Measurements from ENCODE around the gene FRK. TPM values are rescaled to one million over a fixed set of nuclear protein-coding genes. Genes with fewer than 3 reads are reported as not detected.

FRK gene
- total RNA-seq, 1 donor from 2014 or later = 0.11 TPM

DNA sequence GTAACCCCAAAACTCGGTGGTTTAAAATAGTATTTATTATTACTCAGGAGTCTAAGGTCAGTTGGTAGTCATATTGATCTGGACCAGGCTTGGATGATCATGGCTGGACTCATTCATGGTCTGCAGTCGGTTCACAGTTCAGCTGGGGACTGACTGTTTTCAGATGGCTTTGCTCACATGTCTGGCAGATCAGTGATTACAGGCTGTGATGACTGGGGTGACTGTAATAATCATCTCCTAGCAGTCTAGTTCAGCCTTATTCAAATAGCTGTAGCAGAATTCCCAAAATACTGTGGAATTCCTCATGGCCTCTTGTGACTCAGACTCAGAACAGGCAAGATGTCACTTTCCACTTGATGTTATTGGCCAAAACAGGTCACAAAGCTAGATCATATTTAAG is 23.6 kb upstream of the FRK start:
- no peaks in the 10 kb centered on the region for H4K20me1 ChIP-seq (ENCODE audit: low read depth)
- no peaks in the 10 kb centered on the region for H3K4me1 ChIP-seq
- TF ChIP-seq, protein P1, sequence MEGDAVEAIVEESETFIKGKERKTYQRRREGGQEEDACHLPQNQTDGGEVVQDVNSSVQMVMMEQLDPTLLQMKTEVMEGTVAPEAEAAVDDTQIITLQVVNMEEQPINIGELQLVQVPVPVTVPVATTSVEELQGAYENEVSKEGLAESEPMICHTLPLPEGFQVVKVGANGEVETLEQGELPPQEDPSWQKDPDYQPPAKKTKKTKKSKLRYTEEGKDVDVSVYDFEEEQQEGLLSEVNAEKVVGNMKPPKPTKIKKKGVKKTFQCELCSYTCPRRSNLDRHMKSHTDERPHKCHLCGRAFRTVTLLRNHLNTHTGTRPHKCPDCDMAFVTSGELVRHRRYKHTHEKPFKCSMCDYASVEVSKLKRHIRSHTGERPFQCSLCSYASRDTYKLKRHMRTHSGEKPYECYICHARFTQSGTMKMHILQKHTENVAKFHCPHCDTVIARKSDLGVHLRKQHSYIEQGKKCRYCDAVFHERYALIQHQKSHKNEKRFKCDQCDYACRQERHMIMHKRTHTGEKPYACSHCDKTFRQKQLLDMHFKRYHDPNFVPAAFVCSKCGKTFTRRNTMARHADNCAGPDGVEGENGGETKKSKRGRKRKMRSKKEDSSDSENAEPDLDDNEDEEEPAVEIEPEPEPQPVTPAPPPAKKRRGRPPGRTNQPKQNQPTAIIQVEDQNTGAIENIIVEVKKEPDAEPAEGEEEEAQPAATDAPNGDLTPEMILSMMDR (IDR thresholded peaks at IDR 0.05) = no peak
- TF ChIP-seq EZH2 (IDR thresholded peaks at IDR 0.05) (no peak), EZH2phosphoT487 (IDR thresholded peaks at IDR 0.05) (no peak)
- no peak overlapping the region for H3K27ac ChIP-seq
- no peaks in the 10 kb centered on the region for H3K27me3 ChIP-seq
- Mint-ChIP-seq H3K36me3 (no peaks in the 10 kb centered on the region), H3K4me3 (no peak overlapping the region), H3K27ac (no peak overlapping the region), H3K27me3 (ENCODE audit: insufficient read depth, low read depth) (peaks cover 4% of the 10 kb centered on the region), H3K4me1 (no peaks in the 10 kb centered on the region), H3K9me3 (no peaks in the 10 kb centered on the region)
- H3F3A ChIP-seq (ENCODE audit: low read depth) = no peaks in the 10 kb centered on the region
- H3K36me3 ChIP-seq = no peaks in the 10 kb centered on the region
- no peaks in the 10 kb centered on the region for H3K9me3 ChIP-seq (ENCODE audit: low read depth)
- no peaks in the 10 kb centered on the region for H3K79me2 ChIP-seq (ENCODE audit: low read depth)
- H3K4me3 ChIP-seq = no peak overlapping the region
- H3K9ac ChIP-seq = no peak overlapping the region
- H2AFZ ChIP-seq (replicated peaks) = no peak overlapping the region
- H3K4me2 ChIP-seq = no peak overlapping the region
- no peak for DNase-seq (ENCODE audit: low spot score)

DNA sequence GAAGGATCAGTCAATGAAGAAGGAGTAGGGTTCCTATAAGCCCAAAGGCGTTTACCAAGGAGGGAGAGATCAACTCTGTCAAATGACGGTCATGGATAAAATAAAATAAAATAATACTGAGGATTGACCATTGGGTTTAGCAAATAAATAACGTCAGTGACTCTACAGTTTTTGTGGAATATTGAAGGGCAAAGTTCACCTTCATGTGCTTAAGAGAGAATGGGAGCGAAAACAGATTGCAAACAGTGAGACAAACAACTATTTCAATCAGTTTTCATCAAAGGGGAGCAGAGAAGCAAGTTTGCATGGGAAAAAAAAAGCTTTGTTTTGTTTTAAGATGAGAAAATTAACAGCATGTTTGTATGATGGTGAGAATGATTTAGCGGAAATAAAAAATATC is 22.4 kb upstream of the FRK start:
- no peak overlapping the region for H3K4me3 ChIP-seq
- peaks cover 4% of the 10 kb centered on the region for H3K27me3 Mint-ChIP-seq (ENCODE audit: insufficient read depth, low read depth)
- no peak overlapping the region for H2AFZ ChIP-seq (replicated peaks)
- H3K27ac ChIP-seq = no peak overlapping the region
- H3F3A ChIP-seq (ENCODE audit: low read depth) = no peaks in the 10 kb centered on the region
- no peaks in the 10 kb centered on the region for H3K9me3 ChIP-seq (ENCODE audit: low read depth)
- no peaks in the 10 kb centered on the region for H3K9me3 Mint-ChIP-seq
- no peaks in the 10 kb centered on the region for H3K36me3 Mint-ChIP-seq
- H3K4me1 ChIP-seq = no peaks in the 10 kb centered on the region
- no peak for DNase-seq (ENCODE audit: low spot score)
- H3K4me2 ChIP-seq = no peak overlapping the region
- no peaks in the 10 kb centered on the region for H3K27me3 ChIP-seq
- H3K27ac Mint-ChIP-seq = no peak overlapping the region
- H3K9ac ChIP-seq = no peak overlapping the region
- H3K36me3 ChIP-seq = no peaks in the 10 kb centered on the region
- TF ChIP-seq EZH2phosphoT487 (IDR thresholded peaks at IDR 0.05) = no peak
- H3K4me3 Mint-ChIP-seq = no peak overlapping the region
- H3K4me1 Mint-ChIP-seq = no peaks in the 10 kb centered on the region
- no peaks in the 10 kb centered on the region for H4K20me1 ChIP-seq (ENCODE audit: low read depth)
- H3K79me2 ChIP-seq (ENCODE audit: low read depth) = no peaks in the 10 kb centered on the region

DNA sequence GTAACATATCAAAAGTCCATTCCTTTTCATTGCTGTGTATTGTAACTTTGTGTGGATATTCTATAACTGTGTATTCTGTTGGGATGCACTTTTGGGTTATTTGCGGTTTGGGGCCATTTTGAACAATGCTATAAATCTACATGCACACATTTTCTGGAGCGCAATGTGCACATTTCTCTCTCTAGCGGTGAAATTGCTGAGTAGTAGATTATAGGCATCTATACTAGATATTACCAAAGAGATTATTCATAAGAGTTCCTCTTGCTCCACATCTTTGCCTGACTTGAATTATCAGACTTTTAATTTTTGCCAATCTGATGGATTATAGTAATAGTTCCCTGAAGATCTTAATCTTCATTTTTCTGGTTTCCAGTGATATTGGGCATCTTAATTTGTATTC is 18.3 kb upstream of the FRK start:
- no peaks in the 10 kb centered on the region for H3K36me3 ChIP-seq
- H4K20me1 ChIP-seq (ENCODE audit: low read depth) = no peaks in the 10 kb centered on the region
- no peak overlapping the region for H3K4me3 ChIP-seq
- H3K27me3 ChIP-seq = no peaks in the 10 kb centered on the region
- no peaks in the 10 kb centered on the region for H3K9me3 ChIP-seq (ENCODE audit: low read depth)
- TF ChIP-seq, protein P1 (IDR thresholded peaks at IDR 0.05) = no peak
- no peak for TF ChIP-seq EZH2 (IDR thresholded peaks at IDR 0.05)
- no peak overlapping the region for H3K4me2 ChIP-seq
- no peaks in the 10 kb centered on the region for H3F3A ChIP-seq (ENCODE audit: low read depth)
- peaks cover 2% of the 10 kb centered on the region for H3K27me3 Mint-ChIP-seq (ENCODE audit: insufficient read depth, low read depth)
- H3K4me1 Mint-ChIP-seq = no peaks in the 10 kb centered on the region
- no peaks in the 10 kb centered on the region for H3K9me3 Mint-ChIP-seq
- H3K4me3 Mint-ChIP-seq = no peak overlapping the region
- no peaks in the 10 kb centered on the region for H3K4me1 ChIP-seq
- no peak for DNase-seq (ENCODE audit: low spot score)
- H3K79me2 ChIP-seq (ENCODE audit: low read depth) = no peaks in the 10 kb centered on the region
- H2AFZ ChIP-seq (replicated peaks) = no peak overlapping the region
- no peak overlapping the region for H3K27ac ChIP-seq
- H3K36me3 Mint-ChIP-seq = no peaks in the 10 kb centered on the region
- H3K9ac ChIP-seq = no peak overlapping the region
- H3K27ac Mint-ChIP-seq = no peak overlapping the region

DNA sequence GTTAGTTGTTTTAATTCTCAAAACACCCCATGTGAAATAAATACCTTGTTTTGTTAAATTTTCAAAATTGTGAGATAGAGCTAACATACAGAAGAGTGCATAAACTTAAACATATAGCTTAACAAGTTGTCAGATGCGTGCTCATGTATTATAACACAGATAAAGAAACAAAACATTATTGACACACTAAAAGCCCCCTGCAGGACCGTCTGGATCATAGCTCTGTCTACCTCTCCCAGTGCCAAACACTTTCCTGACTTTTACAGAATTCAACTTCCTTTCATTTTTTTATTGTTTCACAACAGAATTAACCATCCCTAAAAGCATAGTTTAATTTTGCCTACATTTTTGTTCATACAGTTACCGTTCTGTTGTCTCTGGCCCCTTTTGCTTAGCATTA is 17.8 kb upstream of the FRK start:
- H3K36me3 ChIP-seq = no peaks in the 10 kb centered on the region
- H3K9me3 Mint-ChIP-seq = no peaks in the 10 kb centered on the region

More for the DNA sequence above, 17.8 kb upstream of the FRK start:
- Histone ChIP-seq H3F3A (ENCODE audit: low read depth) (no peaks in the 10 kb centered on the region), H3K27me3 (no peaks in the 10 kb centered on the region), H3K9ac (no peak overlapping the region), H4K20me1 (ENCODE audit: low read depth) (no peaks in the 10 kb centered on the region), H3K27ac (no peak overlapping the region), H3K4me2 (no peak overlapping the region), H3K4me1 (no peaks in the 10 kb centered on the region), H3K4me3 (no peak overlapping the region), H2AFZ (replicated peaks) (no peak overlapping the region), H3K9me3 (ENCODE audit: low read depth) (no peaks in the 10 kb centered on the region), H3K79me2 (ENCODE audit: low read depth) (no peaks in the 10 kb centered on the region)
- H3K27ac Mint-ChIP-seq = no peak overlapping the region
- DNase-seq (ENCODE audit: low spot score) = no peak
- no peaks in the 10 kb centered on the region for H3K27me3 Mint-ChIP-seq (ENCODE audit: insufficient read depth, low read depth)
- no peak overlapping the region for H3K4me3 Mint-ChIP-seq
- H3K36me3 Mint-ChIP-seq = no peaks in the 10 kb centered on the region
- H3K4me1 Mint-ChIP-seq = no peaks in the 10 kb centered on the region
- TF ChIP-seq EZH2phosphoT487 (IDR thresholded peaks at IDR 0.05) (no peak), EZH2 (IDR thresholded peaks at IDR 0.05) (no peak)
- TF ChIP-seq, protein P1 (IDR thresholded peaks at IDR 0.05) = peak; percentile 20

Measured in neural progenitor cell (in vitro differentiated cells).